Kidney (tissue), 14 donors: Measurements from ENCODE around the gene PAGE4. TPM values are rescaled to one million over a fixed set of nuclear protein-coding genes. Genes with fewer than 3 reads are reported as not detected.
A peak's percentile ranks its signal among the peaks of the same experiment; 100 is the strongest.

Experiments used
- DNase-seq, 5 donors: peaks; one replicate each; pipeline ENCODE4 v3.0.0-alpha.2; 2013 to 2020
- FAIRE-seq: peaks from 2 replicates; lab custom pipeline; 2012; peaks lifted over from hg19 to GRCh38; lab: Jason Lieb, UNC
- H3K27ac ChIP-seq, 2 donors: one replicate each; pipeline ENCODE4 v1.7.0; 2013; ENCODE audit warnings: low read depth in 2 of 2, low read length in 2 of 2, inconsistent platforms in 1 of 2
- H3K27me3 ChIP-seq: one replicate; pipeline ENCODE4 v1.7.1; 2013; ENCODE audit warnings: low read length, inconsistent platforms; ENCODE audit not compliant: control insufficient read depth, insufficient read depth
- H3K36me3 ChIP-seq, 3 donors: one replicate each; pipeline versions ENCODE4 v1.7.0 to v1.7.1; 2013; ENCODE audit warnings: low read length in 3 of 3, control low read depth in 1 of 3, inconsistent platforms in 1 of 3; ENCODE audit not compliant: insufficient read depth in 3 of 3, control insufficient read depth in 2 of 3
- H3K4me1 ChIP-seq, 3 donors: one replicate each; pipeline versions ENCODE4 v1.7.0 to v1.7.1; 2013; ENCODE audit warnings: low read length in 3 of 3, inconsistent platforms in 1 of 3, low read depth in 1 of 3; ENCODE audit not compliant: control insufficient read depth in 2 of 3, insufficient read depth in 2 of 3
- H3K4me3 ChIP-seq, 3 donors: one replicate each; pipeline versions ENCODE4 v1.7.0 to v1.8.1; 2013; ENCODE audit warnings: low read length in 3 of 3, control low read depth in 1 of 3, inconsistent platforms in 1 of 3
- H3K9ac ChIP-seq, 3 donors: one replicate each; pipeline versions ENCODE4 v1.7.0 to v1.7.1; 2013; ENCODE audit warnings: low read length in 3 of 3, control low read depth in 1 of 3, inconsistent platforms in 1 of 3
- H3K9me3 ChIP-seq, 3 donors: one replicate each; pipeline versions ENCODE4 v1.7.0 to v1.7.1; 2013; ENCODE audit warnings: low read length in 3 of 3, control low read depth in 1 of 3, inconsistent platforms in 1 of 3; ENCODE audit not compliant: control insufficient read depth in 2 of 3, insufficient read depth in 1 of 3
- CTCF ChIP-seq: IDR thresholded peaks from 3 replicates; pipeline ENCODE4 v1.5.1; 2012; ENCODE audit warnings: mild to moderate bottlenecking, moderate library complexity, borderline replicate concordance; ENCODE audit not compliant: insufficient read depth; ENCODE audit errors: extremely low read depth
- intact Hi-C: fragments of 100-400 bp; cut with DNase I; formaldehyde crosslinking; loops from one replicate; pipeline ENCODE4 v1.11.1; 2022
- polyA plus RNA-seq: library from polyadenylated mRNA; stranded (reverse); fragments of 350-450 nt; fragmentation: Illumina TruSeq; extraction: RNeasy Lipid Tissue Mini Kit (QIAGEN cat#74804); gene quantifications from one replicate; pipeline ENCODE4 v1.2.3, GENCODE V29; 2014; ENCODE audit warnings: low read depth, low replicate concordance; ENCODE audit not compliant: insufficient read depth
- total RNA-seq: library from RNA; stranded (reverse); fragmentation: NEBNext Ultra II Directional; extraction: Animal tissue kit (Norgen Biotek cat#: 25700); gene quantifications from one replicate; pipeline ENCODE4 v1.2.1, GENCODE V29; 2021
- donor health status: control.
- donor health status: control.
- donor health status: control.
- donor health status: control.
- donor health status: control.
- donor health status: DM: yes; HTN: yes; CAD: no.
- donor health status: Normal renal cell carcinoma (clear cell type).

PAGE4 gene
- total and polyA plus RNA-seq, 2 donors from 2014 or later, result not detected

DNA sequence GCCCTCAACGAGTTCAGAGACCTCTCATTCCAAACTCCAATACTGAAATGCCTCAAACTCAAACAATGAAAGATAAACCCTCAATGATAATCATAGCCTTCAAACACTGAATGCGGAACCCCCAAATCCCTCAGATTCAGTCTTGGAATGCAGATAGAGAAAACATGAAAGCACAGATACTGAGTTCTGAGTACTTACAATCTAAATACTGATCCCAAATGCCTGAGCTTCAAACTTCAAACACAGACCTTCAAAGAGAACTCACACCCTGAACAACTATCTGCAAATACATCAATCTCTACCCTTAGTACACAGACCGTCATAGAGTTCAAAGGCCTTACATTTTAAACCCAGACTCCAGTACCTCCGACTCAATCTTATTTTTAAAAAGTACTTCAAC is 16.9 kb upstream of the PAGE4 start:
- intact Hi-C loops, result no loop called here
- DNase-seq (no peak), FAIRE-seq (no peak)
- Histone ChIP-seq H3K27ac (no peak overlapping the region), H3K36me3 (no peaks in the 10 kb centered on the region), H3K4me1 (no peaks in the 10 kb centered on the region), H3K9me3 (no peaks in the 10 kb centered on the region), H3K4me3 (no peak overlapping the region), H3K9ac (no peak overlapping the region), H3K27me3 (no peaks in the 10 kb centered on the region)
- TF ChIP-seq CTCF, result no peak

GRCh38 chrX:49816435-49816834 is 12.7 kb upstream of the PAGE4 start:
- no peak for FAIRE-seq
- H3K9me3 ChIP-seq, result no peaks in the 10 kb centered on the region
- no peaks in the 10 kb centered on the region for H3K36me3 ChIP-seq
- no peak for DNase-seq
- H3K9ac ChIP-seq, result no peak overlapping the region
- H3K27me3 ChIP-seq, result no peaks in the 10 kb centered on the region
- no peak for TF ChIP-seq CTCF
- no peaks in the 10 kb centered on the region for H3K4me1 ChIP-seq
- no peak overlapping the region for H3K4me3 ChIP-seq
- no peak overlapping the region for H3K27ac ChIP-seq
- intact Hi-C loops, result no loop called here

GRCh38 chrX:49838374-49838773 is 9.3 kb downstream of the PAGE4 start:
- intact Hi-C loops, result no loop called here
- Histone ChIP-seq H3K27me3 (no peaks in the 10 kb centered on the region), H3K9ac (no peak overlapping the region), H3K4me3 (no peak overlapping the region), H3K27ac (no peak overlapping the region), H3K36me3 (no peaks in the 10 kb centered on the region), H3K4me1 (no peaks in the 10 kb centered on the region), H3K9me3 (no peaks in the 10 kb centered on the region)
- FAIRE-seq, result no peak
- DNase-seq, result peak in 3 of 5 donors; percentile 25 to 58 (median 54)
- TF ChIP-seq CTCF, result peak; percentile 52

DNA sequence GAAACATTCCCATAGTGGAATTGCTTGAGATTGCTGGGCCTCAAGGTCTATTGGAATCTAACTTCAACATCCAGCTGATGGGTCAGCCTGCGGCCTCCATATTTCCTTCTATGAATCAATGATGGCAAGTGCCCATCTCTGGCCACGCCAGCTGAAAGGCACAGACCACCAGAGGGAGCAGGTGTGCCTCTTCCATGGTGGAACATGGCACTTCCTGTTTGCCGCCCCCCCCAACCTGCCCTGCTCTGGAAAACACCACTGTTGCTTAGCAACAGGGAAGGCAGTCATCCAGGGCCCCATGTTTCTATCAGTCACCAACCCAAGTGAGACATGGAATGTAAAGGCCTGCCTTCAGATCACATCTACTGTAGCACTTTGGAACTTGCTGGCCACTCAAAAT is 11.6 kb downstream of the PAGE4 start:
- no peak for FAIRE-seq
- Histone ChIP-seq H3K36me3 (no peaks in the 10 kb centered on the region), H3K4me1 (no peaks in the 10 kb centered on the region), H3K27me3 (no peaks in the 10 kb centered on the region), H3K9ac (no peak overlapping the region), H3K9me3 (no peaks in the 10 kb centered on the region), H3K4me3 (no peak overlapping the region), H3K27ac (no peak overlapping the region)
- peak; percentile 86 to 91 (median 89) for DNase-seq
- TF ChIP-seq CTCF, result peak; percentile 36
- intact Hi-C loops, result no loop called here
